GM21381 (cell line): Measurements from ENCODE around the gene ADPRM.

Experiments used
- ATAC-seq: cut with Tn5 transposase; IDR thresholded peaks from one replicate; pipeline ENCODE4 v1.9.1; 2021; ENCODE audit warnings: mild to moderate bottlenecking, moderate library complexity; ENCODE audit not compliant: unreplicated experiment

ADPRM gene

GRCh38 chr17:10738521-10739258 lies 41.3 kb downstream of the ADPRM start:
- ATAC-seq = no peak

GRCh38 chr17:10739386-10739785 lies 42.0 kb downstream of the ADPRM start:
- no peak for ATAC-seq

GRCh38 chr17:10741416-10742135 lies 44.2 kb downstream of the ADPRM start:
- no peak for ATAC-seq

- no peak for ATAC-seq
These were observed 45.0 kb downstream of the ADPRM start for GRCh38 chr17:10742431-10742830.

GRCh38 chr17:10743316-10744009 lies 46.1 kb downstream of the ADPRM start:
- no peak for ATAC-seq

GRCh38 chr17:10744501-10745000 lies 47.2 kb downstream of the ADPRM start:
- ATAC-seq = no peak

GRCh38 chr17:10745231-10745630 lies 47.8 kb downstream of the ADPRM start:
- no peak for ATAC-seq

- ATAC-seq = no peak
These were observed 51.3 kb downstream of the ADPRM start for GRCh38 chr17:10748531-10749181.

- ATAC-seq = no peak
These were observed 52.8 kb downstream of the ADPRM start for GRCh38 chr17:10750210-10750609.

- no peak for ATAC-seq
These were observed 54.2 kb downstream of the ADPRM start for GRCh38 chr17:10751563-10751962.

- ATAC-seq = no peak
These were observed 55.3 kb downstream of the ADPRM start for GRCh38 chr17:10752696-10753095.

- ATAC-seq = no peak
These were observed 56.7 kb downstream of the ADPRM start for GRCh38 chr17:10754109-10754508.

GRCh38 chr17:10754861-10755591 lies 57.6 kb downstream of the ADPRM start:
- no peak for ATAC-seq

- no peak for ATAC-seq
These were observed 58.3 kb downstream of the ADPRM start for GRCh38 chr17:10755592-10756127.

- ATAC-seq = no peak
These were observed 58.8 kb downstream of the ADPRM start for GRCh38 chr17:10756185-10756584.

- no peak for ATAC-seq
These were observed 59.2 kb downstream of the ADPRM start for GRCh38 chr17:10756619-10757018.

- no peak for ATAC-seq
These were observed 59.7 kb downstream of the ADPRM start for GRCh38 chr17:10757067-10757466.

- no peak for ATAC-seq
These were observed 60.3 kb downstream of the ADPRM start for GRCh38 chr17:10757647-10758046.

- no peak for ATAC-seq
These were observed 60.7 kb downstream of the ADPRM start for GRCh38 chr17:10758062-10758461.
